Germinal center (tissue), 1 donor: ENCODE data around the gene PITHD1.
"Not testable (repeated sequence)": the region's sequence is repeated elsewhere in the genome, so short reads cannot be mapped to it uniquely, and the experiment has no call there.

ENCODE experiments used
- DNase-seq: peaks from one replicate; pipeline ENCODE4 v3.0.0; 2012; ENCODE audit warnings: mixed read lengths, low spot score

The PITHD1 gene

DNA sequence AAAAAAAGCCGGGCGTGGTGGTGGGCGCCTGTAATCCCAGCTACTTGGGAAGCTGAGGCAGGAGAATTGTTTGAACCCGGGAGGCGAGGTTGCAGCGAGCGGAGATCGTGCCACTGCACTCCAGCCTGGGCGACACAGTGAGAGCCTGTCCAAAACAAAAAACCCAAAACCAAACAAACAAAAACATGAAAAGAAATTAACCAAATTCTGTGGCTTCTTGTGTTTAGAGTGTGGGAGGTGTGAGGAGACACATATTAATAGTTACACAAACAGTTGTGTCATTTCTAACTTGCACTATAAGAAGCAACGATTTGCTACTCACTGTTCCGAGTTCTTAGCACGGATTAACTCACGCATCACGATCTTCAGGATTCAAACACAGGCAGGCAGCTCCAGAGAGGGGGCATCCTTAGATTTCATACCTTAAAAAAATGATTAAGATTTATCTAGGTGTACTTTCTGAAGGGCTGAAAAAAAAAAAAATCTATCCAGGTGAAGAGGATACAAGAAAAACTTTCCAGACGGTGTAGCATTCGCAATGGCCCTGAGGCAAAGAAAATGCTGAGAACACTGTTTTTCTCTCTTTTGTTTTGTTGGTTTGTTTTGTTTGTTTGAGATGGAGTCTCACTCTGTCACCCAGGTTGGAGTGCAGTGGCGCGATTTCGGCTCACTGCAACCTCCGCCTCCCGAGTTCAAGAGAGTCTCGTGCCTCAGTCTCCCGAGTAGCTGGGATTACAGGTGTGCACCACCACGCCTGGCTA, 47.7 kb downstream of the PITHD1 start:
- DNase-seq: peak; percentile 28

DNA sequence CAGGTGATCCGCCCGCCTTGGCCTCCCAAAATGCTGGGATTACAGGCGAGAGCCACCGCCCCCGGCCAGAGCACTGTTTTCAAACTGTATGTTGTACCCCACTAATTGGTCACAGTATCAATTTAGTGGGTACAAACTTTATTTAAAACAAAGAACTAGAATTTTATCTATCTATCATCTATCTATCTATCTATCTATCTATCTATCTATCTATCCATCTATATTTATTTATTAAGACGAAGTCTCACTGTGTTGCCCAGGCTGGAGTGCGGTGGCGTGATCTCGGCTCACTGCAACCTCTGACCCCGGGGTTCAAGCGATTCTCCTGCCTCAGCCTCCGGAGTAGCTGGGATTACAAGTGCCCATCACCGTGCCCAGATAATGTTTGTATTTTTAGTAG, 48.4 kb downstream of the PITHD1 start:
- not testable (repeated sequence) for DNase-seq

DNA sequence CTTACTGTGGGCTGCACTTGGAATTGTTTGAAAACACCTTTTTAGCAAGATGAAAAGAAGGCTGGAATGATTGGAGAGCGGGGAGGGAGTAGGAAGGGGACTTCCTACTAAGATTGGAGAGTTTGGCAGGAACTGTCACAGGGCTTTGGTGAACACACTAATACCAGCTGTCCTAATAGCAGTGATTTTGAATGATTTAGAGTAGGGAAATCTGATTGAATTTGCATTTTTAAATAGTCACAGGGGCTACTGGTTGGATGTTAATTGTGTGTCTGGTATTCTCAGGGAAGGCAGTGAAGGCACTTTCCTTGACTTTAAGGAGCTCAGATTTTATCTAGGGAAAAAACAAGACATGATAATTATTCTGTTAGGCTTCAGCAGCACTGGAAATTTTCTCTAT, 49.5 kb downstream of the PITHD1 start:
- DNase-seq: no peak

DNA sequence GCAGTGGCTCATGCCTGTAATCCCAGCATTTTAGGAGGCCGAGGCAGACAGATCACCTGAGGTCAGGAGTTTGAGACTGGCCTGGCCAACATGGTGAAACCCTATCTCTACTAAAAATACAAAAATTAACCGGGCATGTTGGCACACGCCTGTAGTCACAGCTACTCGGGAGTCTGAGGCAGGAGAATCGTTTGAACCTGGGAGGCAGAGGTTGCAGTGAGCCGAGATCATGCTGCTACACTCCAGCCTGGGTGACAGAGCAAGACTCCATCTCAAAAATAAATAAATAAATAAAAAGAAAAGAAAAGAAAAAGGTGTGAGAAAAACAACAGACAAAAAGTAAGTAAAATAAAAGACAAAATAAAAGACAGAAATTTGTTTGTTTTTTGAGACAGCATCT, 55.9 kb downstream of the PITHD1 start:
- DNase-seq: not testable (repeated sequence)

DNA sequence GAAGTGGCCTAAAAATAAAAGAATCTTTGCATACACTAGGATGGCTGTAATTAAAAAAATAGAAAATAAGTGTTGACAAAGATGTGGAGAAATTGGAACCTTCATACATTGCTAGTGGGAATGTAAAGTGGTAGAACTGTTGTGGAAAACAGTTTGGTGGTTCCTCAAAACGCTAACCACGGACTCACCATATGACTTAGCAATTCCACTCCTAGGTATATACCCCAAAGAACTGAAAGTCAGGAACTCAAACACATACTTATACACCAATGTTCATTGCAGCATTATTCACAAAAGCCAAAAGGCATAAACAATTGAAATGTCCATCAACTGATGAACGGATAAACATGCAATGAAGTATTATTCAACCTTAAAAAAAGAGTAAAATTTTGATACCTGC, 57.8 kb downstream of the PITHD1 start:
- DNase-seq: no peak
